RWPE2 (cell line): ENCODE data around the gene HDAC3.

Experiments
- ATAC-seq: fragments of 200-7000 bp; cut with Tn5 transposase; 3 replicates; pipeline ENCODE4 v1.9.1; 2021; ENCODE audit warnings: low read depth
- DNase-seq: peaks from one replicate; pipeline ENCODE4 v3.0.0-alpha.2; 2020; ENCODE audit warnings: low spot score
- H3K27ac ChIP-seq: fragments of 450-650 bp; 2 replicates; pipeline ENCODE4 v1.5.1; 2017; ENCODE audit warnings: mild to moderate bottlenecking; ENCODE audit not compliant: poor library complexity, severe bottlenecking
- H3K27me3 ChIP-seq: fragments of 250-450 bp; sonication (Bioruptor Pico); 2 replicates; pipeline ENCODE4 v1.5.1; 2021; ENCODE audit warnings: mild to moderate bottlenecking, moderate library complexity; ENCODE audit not compliant: insufficient read depth, poor library complexity, severe bottlenecking
- H3K36me3 ChIP-seq: fragments of 250-450 bp; sonication (Bioruptor Pico); 2 replicates; pipeline ENCODE4 v1.5.1; 2020; ENCODE audit warnings: low read depth, mild to moderate bottlenecking, moderate library complexity
- H3K4me1 ChIP-seq: fragments of 250-450 bp; sonication (Bioruptor Pico); 2 replicates; pipeline ENCODE4 v1.5.1; 2021; ENCODE audit warnings: mild to moderate bottlenecking, moderate library complexity; ENCODE audit not compliant: insufficient read depth, poor library complexity, severe bottlenecking
- H3K4me3 ChIP-seq: fragments of 250-450 bp; sonication (Bioruptor Pico); 2 replicates; pipeline ENCODE4 v1.5.1; 2021; ENCODE audit warnings: mild to moderate bottlenecking, moderate library complexity; ENCODE audit not compliant: severe bottlenecking
- H3K9me3 ChIP-seq: fragments of 250-450 bp; sonication (Bioruptor Pico); 2 replicates; pipeline ENCODE4 v1.5.1; 2021; ENCODE audit warnings: mild to moderate bottlenecking, moderate library complexity; ENCODE audit not compliant: severe bottlenecking
- CTCF ChIP-seq: fragments of 450-650 bp; IDR thresholded peaks from one replicate; pipeline ENCODE4 v1.5.1; 2017; ENCODE audit warnings: mild to moderate bottlenecking, moderate library complexity; ENCODE audit not compliant: poor library complexity, severe bottlenecking

HDAC3 gene

GRCh38 chr5:141662028-141662427 is 25.4 kb upstream of the HDAC3 start:
- no peak for TF ChIP-seq CTCF
- ATAC-seq (no peak), DNase-seq (no peak)
- Histone ChIP-seq H3K27me3 (no peaks in the 10 kb centered on the region), H3K27ac (no peak overlapping the region), H3K4me3 (no peak overlapping the region), H3K9me3 (no peaks in the 10 kb centered on the region), H3K36me3 (peaks cover 54% of the 10 kb centered on the region), H3K4me1 (no peaks in the 10 kb centered on the region)

- DNase-seq (no peak), ATAC-seq (peak; percentile 59)
- Histone ChIP-seq H3K9me3 (no peaks in the 10 kb centered on the region), H3K4me3 (no peak overlapping the region), H3K27me3 (no peaks in the 10 kb centered on the region), H3K27ac (no peak overlapping the region), H3K36me3 (peaks cover 33% of the 10 kb centered on the region), H3K4me1 (no peaks in the 10 kb centered on the region)
- no peak for TF ChIP-seq CTCF
Measured at GRCh38 chr5:141657937-141658545, 21.4 kb upstream of the HDAC3 start.

GRCh38 chr5:141657404-141657803 is 20.8 kb upstream of the HDAC3 start:
- DNase-seq (no peak), ATAC-seq (no peak)
- no peaks in the 10 kb centered on the region for H3K27me3 ChIP-seq
- H3K36me3 ChIP-seq: peaks cover 26% of the 10 kb centered on the region
- H3K4me3 ChIP-seq: no peak overlapping the region
- H3K4me1 ChIP-seq: no peaks in the 10 kb centered on the region
- H3K27ac ChIP-seq: no peak overlapping the region
- H3K9me3 ChIP-seq: no peaks in the 10 kb centered on the region
- no peak for TF ChIP-seq CTCF

GRCh38 chr5:141656396-141656795 is 19.7 kb upstream of the HDAC3 start:
- Histone ChIP-seq H3K4me3 (no peak overlapping the region), H3K27me3 (no peaks in the 10 kb centered on the region), H3K9me3 (no peaks in the 10 kb centered on the region), H3K36me3 (peaks cover 22% of the 10 kb centered on the region), H3K27ac (no peak overlapping the region), H3K4me1 (no peaks in the 10 kb centered on the region)
- ATAC-seq (no peak), DNase-seq (no peak)
- no peak for TF ChIP-seq CTCF

- peaks cover 18% of the 10 kb centered on the region for H3K36me3 ChIP-seq
- ATAC-seq: no peak
Measured at GRCh38 chr5:141655020-141655419, 18.4 kb upstream of the HDAC3 start.

More at GRCh38 chr5:141655020-141655419, 18.4 kb upstream of the HDAC3 start:
- no peaks in the 10 kb centered on the region for H3K27me3 ChIP-seq
- no peak overlapping the region for H3K27ac ChIP-seq
- TF ChIP-seq CTCF: no peak
- H3K4me1 ChIP-seq: no peaks in the 10 kb centered on the region
- H3K4me3 ChIP-seq: no peak overlapping the region
- H3K9me3 ChIP-seq: no peaks in the 10 kb centered on the region
- DNase-seq: no peak
